GM12864 (cell line): ENCODE measurements around the gene KCNQ1.

Source experiments
- DNase-seq: peaks from one replicate; pipeline ENCODE4 v3.0.0-alpha.2; 2011; ENCODE audit warnings: low read depth
- H3K4me3 ChIP-seq: 2 replicates; pipeline ENCODE4 v1.5.1; 2011; ENCODE audit warnings: mild to moderate bottlenecking, low read depth, low read length, control low read depth
- CTCF ChIP-seq: IDR thresholded peaks from 2 replicates; pipeline ENCODE4 v1.5.1; 2011; ENCODE audit warnings: low read depth, mild to moderate bottlenecking, moderate library complexity, low read length, control low read depth, inconsistent platforms; ENCODE audit errors: missing control alignments

Gene KCNQ1

GRCh38 chr11:2465202-2466068, 20.6 kb downstream of the KCNQ1 start:
- DNase-seq = no peak
- H3K4me3 ChIP-seq = no peak overlapping the region
- TF ChIP-seq CTCF = no peak

- no peak overlapping the region for H3K4me3 ChIP-seq
- no peak for TF ChIP-seq CTCF
- no peak for DNase-seq
Measured at GRCh38 chr11:2466069-2466801, 21.4 kb downstream of the KCNQ1 start.

GRCh38 chr11:2466869-2467694, 22.3 kb downstream of the KCNQ1 start:
- TF ChIP-seq CTCF = no peak
- no peak overlapping the region for H3K4me3 ChIP-seq
- DNase-seq = no peak

- no peak for DNase-seq
- no peak overlapping the region for H3K4me3 ChIP-seq
- TF ChIP-seq CTCF = no peak
Measured at GRCh38 chr11:2467695-2468055, 22.9 kb downstream of the KCNQ1 start.

GRCh38 chr11:2468363-2469235, 23.8 kb downstream of the KCNQ1 start:
- no peak for TF ChIP-seq CTCF
- no peak for DNase-seq
- H3K4me3 ChIP-seq = no peak overlapping the region

- TF ChIP-seq CTCF = no peak
- DNase-seq = no peak
- H3K4me3 ChIP-seq = no peak overlapping the region
Measured at GRCh38 chr11:2470495-2470894, 25.7 kb downstream of the KCNQ1 start.
